Liver (tissue), 9 donors: ENCODE results near the gene PGBD5. TPM values are rescaled to one million over a fixed set of nuclear protein-coding genes. Genes with fewer than 3 reads are reported as not detected.

Source experiments
- DNase-seq: peaks from one replicate; pipeline ENCODE4 v3.0.0-alpha.2; 2017; ENCODE audit warnings: low spot score
- H3K27ac ChIP-seq, 2 donors: one replicate each; pipeline ENCODE4 v1.7.0; 2013; ENCODE audit warnings: inconsistent platforms in 2 of 2, low read length in 2 of 2, control low read depth in 1 of 2, low read depth in 1 of 2, mild to moderate bottlenecking in 1 of 2
- H3K27me3 ChIP-seq, 4 donors: one replicate each; pipeline versions ENCODE4 v1.6.1 to v1.7.0; 2013; ENCODE audit warnings: low read length in 3 of 4, inconsistent platforms in 1 of 4, mild to moderate bottlenecking in 1 of 4, moderate library complexity in 1 of 4; ENCODE audit not compliant: control insufficient read depth in 4 of 4, insufficient read depth in 4 of 4
- H3K36me3 ChIP-seq, 4 donors: one replicate each; pipeline versions ENCODE4 v1.6.1 to v1.7.0; 2013; ENCODE audit warnings: low read length in 3 of 4, mild to moderate bottlenecking in 3 of 4, low read depth in 1 of 4, moderate library complexity in 1 of 4; ENCODE audit not compliant: control insufficient read depth in 4 of 4, insufficient read depth in 3 of 4
- H3K4me1 ChIP-seq, 4 donors: one replicate each; pipeline versions ENCODE4 v1.6.1 to v1.7.0; 2013; ENCODE audit warnings: low read length in 3 of 4, mild to moderate bottlenecking in 3 of 4, moderate library complexity in 1 of 4; ENCODE audit not compliant: control insufficient read depth in 4 of 4, insufficient read depth in 4 of 4
- H3K4me3 ChIP-seq, 3 donors: one replicate each; pipeline versions ENCODE4 v1.6.1 to v1.7.0; 2013; ENCODE audit warnings: low read length in 3 of 3, control low read depth in 1 of 3, low read depth in 1 of 3, mild to moderate bottlenecking in 1 of 3
- H3K9ac ChIP-seq, 2 donors: one replicate each; pipeline ENCODE4 v1.7.0; 2013; ENCODE audit warnings: low read length in 2 of 2, mild to moderate bottlenecking in 2 of 2, moderate library complexity in 2 of 2, control low read depth in 1 of 2, low read depth in 1 of 2
- H3K9me3 ChIP-seq, 4 donors: one replicate each; pipeline versions ENCODE4 v1.6.1 to v1.7.0; 2013; ENCODE audit warnings: low read length in 3 of 4; ENCODE audit not compliant: control insufficient read depth in 4 of 4
- EGR1 ChIP-seq, 2 donors: IDR thresholded peaks; 2 replicates each; pipeline ENCODE4 v1.6.1; 2016 to 2018; ENCODE audit warnings: antibody characterized with exemption in 2 of 2, low read depth in 2 of 2
- FOXA1 ChIP-seq: IDR thresholded peaks from 2 replicates; pipeline ENCODE4 v1.6.1; 2016; ENCODE audit warnings: antibody characterized with exemption
- GABPA ChIP-seq, 2 donors: IDR thresholded peaks in 1 of 2; conservative IDR thresholded peaks in 1 of 2; 2 replicates each; pipeline ENCODE4 v1.6.1; 2016; ENCODE audit warnings: antibody characterized with exemption in 2 of 2, mild to moderate bottlenecking in 1 of 2, moderate library complexity in 1 of 2
- HNF4G ChIP-seq: IDR thresholded peaks from 2 replicates; pipeline ENCODE4 v1.6.1; 2016; ENCODE audit warnings: antibody characterized with exemption
- JUND ChIP-seq, 2 donors: IDR thresholded peaks; 2 replicates each; pipeline ENCODE4 v1.6.1; 2016; ENCODE audit warnings: antibody characterized with exemption in 2 of 2
- NR2F2 ChIP-seq: IDR thresholded peaks from 2 replicates; pipeline ENCODE4 v1.6.1; 2016; ENCODE audit warnings: antibody characterized with exemption
- RAD21 ChIP-seq, 2 donors: IDR thresholded peaks; 2 replicates each; pipeline ENCODE4 v1.6.1; 2016; ENCODE audit warnings: antibody characterized with exemption in 2 of 2, mild to moderate bottlenecking in 2 of 2
- RXRA ChIP-seq, 2 donors: IDR thresholded peaks; 2 replicates each; pipeline ENCODE4 v1.6.1; 2017 to 2018; ENCODE audit warnings: antibody characterized with exemption in 2 of 2, mild to moderate bottlenecking in 1 of 2
- WGBS: extraction: QIAGEN DNeasy Blood & Tissue Kit; methylation state at CpG from one replicate; pipeline ENCODE4 v1.1.7; 2013; 5-methylcytosine and 5-hydroxymethylcytosine counted together
- polyA plus RNA-seq, 2 donors: library from polyadenylated mRNA; stranded (reverse) in 1 of 2; unstranded in 1 of 2; fragments of 200-250 nt in 1 of 2; fragments of >200 nt in 1 of 2; fragmentation: Nextera tagmentation in 1 of 2; extraction: Ambion mirVana in 1 of 2; gene quantifications; one replicate each; pipeline versions ENCODE4 v1.2.1 to v1.2.3, GENCODE V29; 2013 to 2015
- total RNA-seq, 2 donors: library from RNA; depleted of rRNA; stranded (reverse); fragments of >200 nt; gene quantifications; one replicate each; pipeline ENCODE4 v1.2.3, GENCODE V29; 2014
- TF ChIP-seq, protein P1 (sequence below): IDR thresholded peaks from 2 replicates; pipeline ENCODE4 v1.6.1; 2016; ENCODE audit warnings: antibody characterized with exemption
- TF ChIP-seq, protein P2 (sequence below): IDR thresholded peaks from 2 replicates; pipeline ENCODE4 v1.6.1; 2016; ENCODE audit warnings: antibody characterized with exemption
- TF ChIP-seq, protein P3 (sequence below): IDR thresholded peaks from 2 replicates; pipeline ENCODE4 v1.6.1; 2016; ENCODE audit warnings: antibody characterized with exemption
- TF ChIP-seq, protein P4 (sequence below): IDR thresholded peaks from 2 replicates; pipeline ENCODE4 v1.6.1; 2016; ENCODE audit warnings: antibody characterized with exemption, mild to moderate bottlenecking
- donor health status: healthy.
- donor health status: healthy.
- donor health status: healthy.
- donor health status: healthy.
- donor health status: healthy.

Gene PGBD5
- total and polyA plus RNA-seq, 4 donors = 0.88 to 5.4 (median 2.7) TPM

DNA sequence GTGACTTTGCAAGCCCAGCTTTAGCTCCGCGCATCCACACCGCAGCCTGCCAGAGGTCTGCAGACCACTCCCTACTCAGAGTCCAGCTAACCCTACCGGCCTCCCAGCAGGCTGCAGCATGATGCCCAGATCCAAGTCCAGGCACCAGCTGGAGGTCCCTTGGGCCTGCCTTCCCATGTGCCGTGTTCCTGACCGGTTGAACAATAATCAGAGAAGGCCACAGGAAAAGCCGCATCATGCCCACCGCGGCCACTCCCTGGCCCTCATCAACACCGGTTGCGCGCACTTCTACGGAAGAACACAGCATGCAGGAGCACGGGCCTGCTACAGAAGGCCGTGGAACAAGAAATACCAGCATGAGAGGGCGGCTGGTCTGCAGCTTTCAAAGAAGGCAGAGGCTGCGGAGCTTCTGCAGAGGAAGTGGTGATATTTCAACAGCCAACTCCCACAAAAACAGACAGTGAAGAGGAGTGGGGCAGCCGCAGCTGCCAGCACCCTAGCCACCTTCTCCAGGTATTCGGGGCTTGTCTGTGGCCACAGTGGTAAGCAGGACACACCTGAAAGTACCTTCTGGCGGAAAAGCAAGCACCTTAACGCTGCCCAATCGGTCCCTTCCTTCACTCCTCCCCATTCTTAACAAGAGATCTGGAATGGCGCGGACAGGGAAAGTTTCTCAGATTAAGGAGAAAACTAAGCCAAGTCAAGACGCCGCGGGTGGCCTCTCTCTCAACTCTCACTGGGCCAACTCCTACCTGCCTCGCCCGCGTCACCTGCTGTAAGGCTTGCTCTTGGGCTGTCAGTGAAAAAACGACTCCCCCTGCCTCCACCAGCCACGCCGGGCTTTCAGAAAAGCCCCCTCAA is 1.5 kb downstream of the PGBD5 start:
- TF ChIP-seq NR2F2 = no peak
- TF ChIP-seq, protein P1, sequence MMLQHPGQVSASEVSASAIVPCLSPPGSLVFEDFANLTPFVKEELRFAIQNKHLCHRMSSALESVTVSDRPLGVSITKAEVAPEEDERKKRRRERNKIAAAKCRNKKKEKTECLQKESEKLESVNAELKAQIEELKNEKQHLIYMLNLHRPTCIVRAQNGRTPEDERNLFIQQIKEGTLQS = no peak
- TF ChIP-seq, protein P2, sequence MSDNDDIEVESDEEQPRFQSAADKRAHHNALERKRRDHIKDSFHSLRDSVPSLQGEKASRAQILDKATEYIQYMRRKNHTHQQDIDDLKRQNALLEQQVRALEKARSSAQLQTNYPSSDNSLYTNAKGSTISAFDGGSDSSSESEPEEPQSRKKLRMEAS = no peak
- H3K36me3 ChIP-seq = no peaks in the 10 kb centered on the region
- DNase-seq = no peak
- H3K9me3 ChIP-seq = no peaks in the 10 kb centered on the region
- H3K27ac ChIP-seq = no peak overlapping the region
- no peak overlapping the region for H3K9ac ChIP-seq
- 53% methylated on average over 33 of the region's 33 CpGs for WGBS
- H3K4me1 ChIP-seq = peaks cover 2 to 14% (median 6%) of the 10 kb centered on the region in 4 donors
- H3K27me3 ChIP-seq = no peaks in the 10 kb centered on the region
- peak overlapping the region in 2 of 3 donors; percentile 31 to 74 for H3K4me3 ChIP-seq

DNA sequence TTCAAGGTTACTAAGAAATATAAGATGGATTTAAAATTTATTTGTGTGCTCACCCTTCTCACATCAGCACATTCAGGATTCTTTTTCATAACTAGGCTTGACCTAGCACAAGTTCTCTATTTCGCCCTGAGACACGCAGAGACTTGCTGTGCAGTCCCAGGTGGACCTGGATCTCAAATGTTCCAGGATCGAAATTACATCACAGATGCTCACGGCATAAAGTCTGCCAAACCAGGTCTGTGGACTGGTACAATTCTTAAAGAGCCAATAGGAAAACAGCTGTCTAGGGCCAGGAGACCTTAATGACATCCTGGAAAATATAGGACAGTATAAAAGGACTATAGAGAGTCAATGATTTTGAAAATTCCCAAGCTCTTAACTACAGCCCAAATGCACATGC is 2.2 kb downstream of the PGBD5 start:
- Histone ChIP-seq H3K27ac (no peak overlapping the region), H3K36me3 (no peaks in the 10 kb centered on the region), H3K4me1 (peaks cover 2 to 14% (median 6%) of the 10 kb centered on the region in 4 donors), H3K27me3 (no peaks in the 10 kb centered on the region), H3K9me3 (no peaks in the 10 kb centered on the region), H3K4me3 (no peak overlapping the region), H3K9ac (no peak overlapping the region)
- 78% methylated on average over 4 of the region's 4 CpGs for WGBS
- no peak for TF ChIP-seq GABPA (IDR thresholded peaks at IDR 0.05 in 1 of 2, conservative IDR thresholded peaks at IDR 0.05 in 1 of 2)
- no peak for TF ChIP-seq EGR1 (IDR thresholded peaks at IDR 0.05; ENCODE audit: low read depth in 2 of 2)
- TF ChIP-seq FOXA1 = no peak
- TF ChIP-seq RAD21 (IDR thresholded peaks at IDR 0.05) = no peak
- TF ChIP-seq HNF4G = no peak
- TF ChIP-seq, protein P3, sequence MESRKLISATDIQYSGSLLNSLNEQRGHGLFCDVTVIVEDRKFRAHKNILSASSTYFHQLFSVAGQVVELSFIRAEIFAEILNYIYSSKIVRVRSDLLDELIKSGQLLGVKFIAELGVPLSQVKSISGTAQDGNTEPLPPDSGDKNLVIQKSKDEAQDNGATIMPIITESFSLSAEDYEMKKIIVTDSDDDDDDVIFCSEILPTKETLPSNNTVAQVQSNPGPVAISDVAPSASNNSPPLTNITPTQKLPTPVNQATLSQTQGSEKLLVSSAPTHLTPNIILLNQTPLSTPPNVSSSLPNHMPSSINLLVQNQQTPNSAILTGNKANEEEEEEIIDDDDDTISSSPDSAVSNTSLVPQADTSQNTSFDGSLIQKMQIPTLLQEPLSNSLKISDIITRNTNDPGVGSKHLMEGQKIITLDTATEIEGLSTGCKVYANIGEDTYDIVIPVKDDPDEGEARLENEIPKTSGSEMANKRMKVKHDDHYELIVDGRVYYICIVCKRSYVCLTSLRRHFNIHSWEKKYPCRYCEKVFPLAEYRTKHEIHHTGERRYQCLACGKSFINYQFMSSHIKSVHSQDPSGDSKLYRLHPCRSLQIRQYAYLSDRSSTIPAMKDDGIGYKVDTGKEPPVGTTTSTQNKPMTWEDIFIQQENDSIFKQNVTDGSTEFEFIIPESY = no peak
- TF ChIP-seq, protein P2 = no peak
- TF ChIP-seq, protein P4, sequence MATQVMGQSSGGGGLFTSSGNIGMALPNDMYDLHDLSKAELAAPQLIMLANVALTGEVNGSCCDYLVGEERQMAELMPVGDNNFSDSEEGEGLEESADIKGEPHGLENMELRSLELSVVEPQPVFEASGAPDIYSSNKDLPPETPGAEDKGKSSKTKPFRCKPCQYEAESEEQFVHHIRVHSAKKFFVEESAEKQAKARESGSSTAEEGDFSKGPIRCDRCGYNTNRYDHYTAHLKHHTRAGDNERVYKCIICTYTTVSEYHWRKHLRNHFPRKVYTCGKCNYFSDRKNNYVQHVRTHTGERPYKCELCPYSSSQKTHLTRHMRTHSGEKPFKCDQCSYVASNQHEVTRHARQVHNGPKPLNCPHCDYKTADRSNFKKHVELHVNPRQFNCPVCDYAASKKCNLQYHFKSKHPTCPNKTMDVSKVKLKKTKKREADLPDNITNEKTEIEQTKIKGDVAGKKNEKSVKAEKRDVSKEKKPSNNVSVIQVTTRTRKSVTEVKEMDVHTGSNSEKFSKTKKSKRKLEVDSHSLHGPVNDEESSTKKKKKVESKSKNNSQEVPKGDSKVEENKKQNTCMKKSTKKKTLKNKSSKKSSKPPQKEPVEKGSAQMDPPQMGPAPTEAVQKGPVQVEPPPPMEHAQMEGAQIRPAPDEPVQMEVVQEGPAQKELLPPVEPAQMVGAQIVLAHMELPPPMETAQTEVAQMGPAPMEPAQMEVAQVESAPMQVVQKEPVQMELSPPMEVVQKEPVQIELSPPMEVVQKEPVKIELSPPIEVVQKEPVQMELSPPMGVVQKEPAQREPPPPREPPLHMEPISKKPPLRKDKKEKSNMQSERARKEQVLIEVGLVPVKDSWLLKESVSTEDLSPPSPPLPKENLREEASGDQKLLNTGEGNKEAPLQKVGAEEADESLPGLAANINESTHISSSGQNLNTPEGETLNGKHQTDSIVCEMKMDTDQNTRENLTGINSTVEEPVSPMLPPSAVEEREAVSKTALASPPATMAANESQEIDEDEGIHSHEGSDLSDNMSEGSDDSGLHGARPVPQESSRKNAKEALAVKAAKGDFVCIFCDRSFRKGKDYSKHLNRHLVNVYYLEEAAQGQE = no peak
- TF ChIP-seq, protein P1 = no peak
- no peak for TF ChIP-seq RXRA (IDR thresholded peaks at IDR 0.05)
- TF ChIP-seq NR2F2 = no peak
- no peak for TF ChIP-seq JUND (IDR thresholded peaks at IDR 0.05)
- no peak for DNase-seq
